Vagina (tissue), 2 donors: ENCODE data around the gene FCMR. TPM values are rescaled to one million over a fixed set of nuclear protein-coding genes. Genes with fewer than 3 reads are reported as not detected.
A peak's percentile ranks its signal among the peaks of the same experiment; 100 is the strongest.

Experiments
- DNase-seq, 2 donors: peaks; one replicate each; pipeline ENCODE4 v3.0.0-alpha.2; 2017; ENCODE audit errors: extremely low spot score in 2 of 2
- H3K27ac ChIP-seq: fragments of 200-600 bp; sonication (generic); one replicate; pipeline ENCODE4 v1.5.1; 2019
- H3K27me3 ChIP-seq: fragments of 200-600 bp; sonication (generic); one replicate; pipeline ENCODE4 v1.5.1; 2019
- H3K36me3 ChIP-seq, 2 donors: fragments of 200-600 bp; sonication (generic); one replicate each; pipeline ENCODE4 v1.5.1; 2017 to 2019
- H3K4me1 ChIP-seq: fragments of 200-600 bp; sonication (generic); one replicate; pipeline ENCODE4 v1.5.1; 2019
- H3K4me3 ChIP-seq, 2 donors: fragments of 200-600 bp; sonication (generic); 1 replicate in 1 of 2; 2 replicates in 1 of 2; pipeline ENCODE4 v1.5.1; 2016 to 2019
- H3K9me3 ChIP-seq: fragments of 200-600 bp; sonication (generic); one replicate; pipeline ENCODE4 v1.5.1; 2019
- POLR2A ChIP-seq, 2 donors: fragments of 450-650 bp; IDR thresholded peaks; one replicate each; pipeline ENCODE4 v1.6.1; 2017; ENCODE audit warnings: antibody characterized with exemption in 2 of 2, mild to moderate bottlenecking in 2 of 2, moderate library complexity in 2 of 2
- POLR2AphosphoS5 ChIP-seq, 2 donors: sonication (generic); formaldehyde crosslinking; IDR thresholded peaks; one replicate each; pipeline ENCODE4 v1.9.0; 2017; ENCODE audit warnings: antibody characterized with exemption in 2 of 2, mild to moderate bottlenecking in 2 of 2, low read depth in 1 of 2; ENCODE audit not compliant: insufficient read depth in 1 of 2
- intact Hi-C: fragments of 100-400 bp; cut with DNase I; formaldehyde crosslinking; loops from one replicate; pipeline ENCODE4 v1.15.1; 2023
- total RNA-seq: library from RNA; depleted of rRNA; stranded (reverse); fragments of >200 nt; gene quantifications from one replicate; pipeline ENCODE4 v1.2.3, GENCODE V29; 2016
- TF ChIP-seq, protein P1 (sequence below), 3 experiments: fragments of 450-650 bp in 2 of 3; fragments of 200-600 bp in 1 of 3; sonication (generic) in 1 of 3; IDR thresholded peaks; one replicate each; pipeline ENCODE4 v1.5.1; 2017 to 2019; ENCODE audit warnings: antibody characterized with exemption in 3 of 3, mild to moderate bottlenecking in 2 of 3, moderate library complexity in 2 of 3

FCMR gene
- total RNA-seq, 1 donor from 2014 or later, result 12.3 TPM

DNA sequence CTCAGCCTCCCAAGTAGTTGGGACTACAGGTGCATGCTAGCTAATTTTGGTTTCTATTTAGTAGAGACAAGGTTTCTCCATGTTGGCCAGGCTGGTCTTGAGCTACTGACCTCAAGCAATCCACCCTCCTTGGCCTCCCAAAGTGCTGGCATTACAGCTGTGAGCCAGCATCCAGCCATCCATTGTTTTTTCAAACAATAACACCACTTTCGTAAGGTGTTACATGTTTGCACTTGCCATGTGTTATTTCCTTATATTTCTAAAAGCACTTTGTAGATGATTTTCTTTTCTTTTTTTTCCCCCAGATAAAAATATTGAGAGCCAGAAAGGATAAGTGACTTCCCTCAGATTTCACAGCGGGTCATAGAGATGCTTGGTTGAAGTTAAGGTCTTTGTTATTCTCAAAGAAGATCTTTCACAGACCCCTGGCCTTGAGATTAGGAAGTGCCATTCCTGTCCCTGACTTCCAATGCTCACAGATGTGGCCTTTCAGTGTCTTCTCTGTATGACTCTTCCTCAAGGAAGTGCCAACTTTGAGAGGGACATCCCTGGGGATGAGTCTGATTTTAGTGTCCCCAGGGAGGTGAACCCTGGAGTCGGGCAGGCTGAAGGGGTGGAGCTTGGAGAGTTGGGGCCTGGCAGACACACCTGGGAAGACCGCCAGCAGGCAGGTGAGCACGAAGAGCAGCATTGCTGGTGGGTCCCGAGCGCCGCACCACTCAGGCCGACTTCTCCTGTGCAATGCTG lies 18.3 kb upstream of the FCMR start:
- Histone ChIP-seq H3K36me3 (no peaks in the 10 kb centered on the region), H3K4me3 (no peak overlapping the region), H3K27me3 (no peaks in the 10 kb centered on the region), H3K27ac (no peak overlapping the region), H3K9me3 (no peaks in the 10 kb centered on the region), H3K4me1 (no peaks in the 10 kb centered on the region)
- intact Hi-C loops, result no loop called here
- TF ChIP-seq, protein P1, sequence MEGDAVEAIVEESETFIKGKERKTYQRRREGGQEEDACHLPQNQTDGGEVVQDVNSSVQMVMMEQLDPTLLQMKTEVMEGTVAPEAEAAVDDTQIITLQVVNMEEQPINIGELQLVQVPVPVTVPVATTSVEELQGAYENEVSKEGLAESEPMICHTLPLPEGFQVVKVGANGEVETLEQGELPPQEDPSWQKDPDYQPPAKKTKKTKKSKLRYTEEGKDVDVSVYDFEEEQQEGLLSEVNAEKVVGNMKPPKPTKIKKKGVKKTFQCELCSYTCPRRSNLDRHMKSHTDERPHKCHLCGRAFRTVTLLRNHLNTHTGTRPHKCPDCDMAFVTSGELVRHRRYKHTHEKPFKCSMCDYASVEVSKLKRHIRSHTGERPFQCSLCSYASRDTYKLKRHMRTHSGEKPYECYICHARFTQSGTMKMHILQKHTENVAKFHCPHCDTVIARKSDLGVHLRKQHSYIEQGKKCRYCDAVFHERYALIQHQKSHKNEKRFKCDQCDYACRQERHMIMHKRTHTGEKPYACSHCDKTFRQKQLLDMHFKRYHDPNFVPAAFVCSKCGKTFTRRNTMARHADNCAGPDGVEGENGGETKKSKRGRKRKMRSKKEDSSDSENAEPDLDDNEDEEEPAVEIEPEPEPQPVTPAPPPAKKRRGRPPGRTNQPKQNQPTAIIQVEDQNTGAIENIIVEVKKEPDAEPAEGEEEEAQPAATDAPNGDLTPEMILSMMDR (IDR thresholded peaks at IDR 0.05), result no peak
- peak in 1 of 2 donors; percentile 9 for TF ChIP-seq POLR2AphosphoS5 (IDR thresholded peaks at IDR 0.05; ENCODE audit: insufficient read depth in 1 of 2, low read depth in 1 of 2)
- DNase-seq, result no peak

DNA sequence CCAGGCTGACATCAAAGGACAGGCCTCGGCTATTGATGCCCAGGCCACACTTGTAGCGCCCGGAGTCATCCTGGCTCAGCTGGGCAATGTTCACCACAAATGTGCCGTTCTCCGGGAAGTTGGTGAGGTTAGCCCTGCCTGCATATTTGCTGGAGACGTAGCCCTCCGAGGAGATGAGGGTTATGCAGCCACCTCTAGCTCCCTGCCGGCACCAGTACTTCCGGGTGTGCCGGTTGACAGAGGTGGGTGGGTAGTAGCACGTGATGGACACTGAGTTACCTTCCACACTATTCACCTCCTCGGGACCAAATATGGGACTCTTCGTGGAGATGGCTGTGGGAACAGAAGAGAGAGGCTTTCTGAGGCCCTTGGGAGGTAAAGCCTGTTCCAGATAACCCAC lies 17.4 kb upstream of the FCMR start:
- TF ChIP-seq POLR2AphosphoS5 (IDR thresholded peaks at IDR 0.05; ENCODE audit: insufficient read depth in 1 of 2, low read depth in 1 of 2), result no peak
- TF ChIP-seq, protein P1 (IDR thresholded peaks at IDR 0.05), result no peak
- Histone ChIP-seq H3K36me3 (no peaks in the 10 kb centered on the region), H3K4me3 (no peak overlapping the region), H3K27me3 (no peaks in the 10 kb centered on the region), H3K9me3 (no peaks in the 10 kb centered on the region), H3K27ac (no peak overlapping the region), H3K4me1 (no peaks in the 10 kb centered on the region)
- no peak for DNase-seq
- intact Hi-C loops, result no loop called here

DNA sequence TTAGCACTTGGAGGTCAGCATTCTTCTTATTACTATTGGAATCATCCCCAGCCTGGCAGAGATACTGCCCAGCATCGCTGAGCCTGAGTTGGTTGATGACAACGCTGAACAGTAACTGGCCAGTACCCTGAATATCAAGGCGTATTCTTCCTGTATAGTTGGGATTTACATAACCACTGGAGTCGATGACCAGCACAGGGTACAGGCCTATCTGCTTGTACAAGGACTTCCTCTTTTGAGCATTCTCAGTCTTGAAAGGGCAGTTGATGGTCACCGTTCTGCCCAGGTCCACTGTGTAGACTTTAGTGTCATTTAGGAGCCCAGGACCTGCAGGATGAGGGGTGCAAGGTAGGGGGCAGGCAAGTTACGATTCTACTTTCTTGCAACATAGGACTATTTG lies 15.7 kb upstream of the FCMR start:
- no peaks in the 10 kb centered on the region for H3K4me1 ChIP-seq

DNA sequence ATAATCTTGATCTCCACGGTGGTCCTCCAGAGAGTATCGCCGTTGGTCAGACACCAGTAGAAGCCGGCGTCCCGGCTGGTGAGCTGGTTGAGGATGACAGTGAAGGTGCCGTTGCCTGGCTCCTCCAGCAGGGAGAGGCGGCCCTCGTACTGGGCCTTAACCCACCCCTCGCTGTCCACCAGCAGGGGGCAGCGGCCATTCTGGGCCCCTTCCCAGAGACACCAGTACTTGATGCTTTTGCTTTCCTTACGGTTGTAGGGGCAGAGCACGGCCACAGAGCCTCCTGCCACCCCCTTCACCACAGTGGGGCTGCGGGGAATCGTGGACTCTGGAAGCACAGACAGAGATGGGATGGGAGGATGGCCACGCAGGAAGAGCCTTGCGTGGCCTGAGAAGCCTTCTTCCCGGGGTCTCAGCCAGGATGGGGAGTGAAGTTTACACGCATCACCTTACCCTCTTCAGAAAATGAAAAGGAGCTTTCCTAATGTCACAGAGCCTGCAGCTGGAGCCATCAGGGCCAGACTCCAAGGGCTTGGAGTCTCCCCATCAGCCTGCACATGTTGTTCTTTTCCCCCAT lies 13.8 kb upstream of the FCMR start:
- TF ChIP-seq POLR2AphosphoS5 (IDR thresholded peaks at IDR 0.05; ENCODE audit: insufficient read depth in 1 of 2, low read depth in 1 of 2), result no peak
- TF ChIP-seq, protein P1 (IDR thresholded peaks at IDR 0.05), result peak in 1 of 3 experiments; percentile 21
- no peak overlapping the region for H3K4me3 ChIP-seq
- DNase-seq, result no peak
- H3K27me3 ChIP-seq, result no peaks in the 10 kb centered on the region
- no peaks in the 10 kb centered on the region for H3K36me3 ChIP-seq
- intact Hi-C loops, result no loop called here
- H3K4me1 ChIP-seq, result no peaks in the 10 kb centered on the region
- H3K9me3 ChIP-seq, result no peaks in the 10 kb centered on the region
- no peak overlapping the region for H3K27ac ChIP-seq

More for the DNA sequence above, 15.7 kb upstream of the FCMR start:
- intact Hi-C loops, result no loop called here
- Histone ChIP-seq H3K9me3 (no peaks in the 10 kb centered on the region), H3K27me3 (no peaks in the 10 kb centered on the region), H3K4me3 (no peak overlapping the region), H3K27ac (no peak overlapping the region), H3K36me3 (no peaks in the 10 kb centered on the region)
- no peak for DNase-seq
- no peak for TF ChIP-seq POLR2AphosphoS5 (IDR thresholded peaks at IDR 0.05; ENCODE audit: insufficient read depth in 1 of 2, low read depth in 1 of 2)
- TF ChIP-seq, protein P1 (IDR thresholded peaks at IDR 0.05), result no peak
- no peak for TF ChIP-seq POLR2A (IDR thresholded peaks at IDR 0.05)

DNA sequence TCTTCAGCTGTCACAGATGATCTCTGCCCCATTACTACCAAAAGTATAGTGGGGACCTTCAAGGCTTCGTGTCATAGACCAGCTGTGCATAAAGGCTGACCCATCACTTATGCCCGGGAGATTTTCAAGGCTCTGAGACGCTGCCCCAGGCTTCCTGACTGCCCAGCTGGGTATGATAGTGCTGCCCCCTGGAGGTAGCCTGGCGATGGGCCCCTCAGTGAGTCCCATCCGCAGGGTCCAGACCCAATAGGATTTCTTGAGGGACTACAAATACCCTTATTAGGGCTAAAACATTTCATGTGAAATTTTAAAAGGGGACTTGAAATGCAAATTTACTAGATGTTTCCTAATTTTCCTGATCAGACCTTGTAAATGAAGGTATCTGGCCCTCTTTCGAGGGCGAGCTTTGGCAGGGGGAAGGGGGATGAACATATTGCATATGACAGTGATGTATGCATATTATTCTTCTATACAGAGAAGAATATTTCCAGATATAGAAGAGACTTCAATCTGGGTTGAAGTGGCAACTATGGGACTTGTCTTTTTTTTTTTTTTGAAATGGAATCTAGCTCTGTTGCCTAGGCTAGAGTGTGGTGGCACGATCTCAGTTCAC lies 11.7 kb upstream of the FCMR start:
- H3K36me3 ChIP-seq, result no peaks in the 10 kb centered on the region
- no peaks in the 10 kb centered on the region for H3K27me3 ChIP-seq
- intact Hi-C loops, result no loop called here
- no peaks in the 10 kb centered on the region for H3K4me1 ChIP-seq
- no peaks in the 10 kb centered on the region for H3K9me3 ChIP-seq
- DNase-seq, result no peak
- H3K4me3 ChIP-seq, result no peak overlapping the region
- TF ChIP-seq POLR2AphosphoS5 (IDR thresholded peaks at IDR 0.05; ENCODE audit: insufficient read depth in 1 of 2, low read depth in 1 of 2) (no peak), POLR2A (IDR thresholded peaks at IDR 0.05) (no peak)
- TF ChIP-seq, protein P1 (IDR thresholded peaks at IDR 0.05), result peak in 1 of 3 experiments; percentile 7
- H3K27ac ChIP-seq, result no peak overlapping the region
